ENCODE data around the gene MEAK7. TPM values are rescaled to one million over a fixed set of nuclear protein-coding genes. Genes with fewer than 3 reads are reported as not detected.

Gene MEAK7
- total RNA-seq, 1 experiment from 2014 or later = 21.5 TPM

GRCh38 chr16:84467709-84468108, 36.8 kb downstream of the MEAK7 start:
- no peaks in the 10 kb centered on the region for H3K23me2 ChIP-seq (ENCODE audit: insufficient read length, low read depth, low read length, poor library complexity, severe bottlenecking)
- no peak overlapping the region for H2AFZ ChIP-seq (ENCODE audit: low read length)
- H3K23ac ChIP-seq (ENCODE audit: insufficient read length, low read depth, low read length) = no peak overlapping the region
- no peak overlapping the region for H2BK120ac ChIP-seq (ENCODE audit: low read depth, low read length, poor library complexity, severe bottlenecking)
- no peak overlapping the region for H4K5ac ChIP-seq (ENCODE audit: insufficient read length, low read depth, low read length)
- H3K27ac ChIP-seq (ENCODE audit: insufficient read length, low read depth, low read length) = no peak overlapping the region
- H2BK5ac ChIP-seq (ENCODE audit: insufficient read length, low read length) = no peak overlapping the region
- H3K4me1 ChIP-seq (ENCODE audit: insufficient read depth, low read length) = no peaks in the 10 kb centered on the region
- no peaks in the 10 kb centered on the region for H3K79me2 ChIP-seq (ENCODE audit: insufficient read depth, low read length)
- no peak overlapping the region for H3K14ac ChIP-seq (ENCODE audit: insufficient read depth, low read length)
- H3K56ac ChIP-seq (ENCODE audit: insufficient read length, low read depth, low read length) = no peak overlapping the region
- H2AK5ac ChIP-seq (ENCODE audit: insufficient read length, low read length) = no peak overlapping the region
- Mint-ChIP-seq H3K36me3 (ENCODE audit: insufficient read depth in 1 of 3, low read depth in 3 of 3) (peaks cover 28 to 43% (median 31%) of the 10 kb centered on the region in 3 experiments), H3K4me1 (no peaks in the 10 kb centered on the region), H3K9me3 (peaks cover 21 to 25% of the 10 kb centered on the region in 2 experiments), H3K4me3 (no peak overlapping the region), H3K27ac (no peak overlapping the region), H3K27me3 (ENCODE audit: low read depth) (peaks cover 3% of the 10 kb centered on the region; the same call in 1 of the 2 replicates)
- H4K8ac ChIP-seq (replicated peaks; ENCODE audit: insufficient read length, low read depth, low read length) = no peak overlapping the region
- H3K4me2 ChIP-seq (ENCODE audit: insufficient read depth, insufficient read length, low read length) = no peak overlapping the region
- no peak for TF ChIP-seq CTCF (conservative IDR thresholded peaks at IDR 0.05)
- no peaks in the 10 kb centered on the region for H4K20me1 ChIP-seq (ENCODE audit: control insufficient read depth, insufficient read depth, insufficient read length)
- no peaks in the 10 kb centered on the region for H3K27me3 ChIP-seq (ENCODE audit: insufficient read depth, low read length)
- no peak overlapping the region for H2BK12ac ChIP-seq (ENCODE audit: insufficient read length, low read depth, low read length)
- no peak overlapping the region for H2BK15ac ChIP-seq (ENCODE audit: low read depth, low read length)
- H2BK20ac ChIP-seq (ENCODE audit: low read depth, low read length, poor library complexity, severe bottlenecking) = no peak overlapping the region
- no peaks in the 10 kb centered on the region for H3K9me3 ChIP-seq (ENCODE audit: control insufficient read depth, low read depth, low read length)
- no peak overlapping the region for H3T11ph ChIP-seq (ENCODE audit: low read length)
- H3K9ac ChIP-seq (ENCODE audit: extremely low read depth, insufficient read length, low read length) = no peak overlapping the region
- DNase-seq = no peak
- H3K79me1 ChIP-seq (ENCODE audit: insufficient read depth, low read depth, low read length, poor library complexity, severe bottlenecking) = no peaks in the 10 kb centered on the region
- H3K18ac ChIP-seq (ENCODE audit: insufficient read length, low read depth, low read length) = no peak overlapping the region
- H3K4ac ChIP-seq (ENCODE audit: low read depth, low read length) = no peak overlapping the region
- no peak overlapping the region for H4K91ac ChIP-seq (ENCODE audit: insufficient read length, low read depth, low read length)
